LNCAP (cell line): ENCODE data around the gene TTC4.

Experiments
- TF ChIP-seq, protein P1 (sequence below): fragments of 450-650 bp; IDR thresholded peaks from 2 replicates; pipeline ENCODE4 v1.5.1; 2017; ENCODE audit warnings: mild to moderate bottlenecking

Gene TTC4

DNA sequence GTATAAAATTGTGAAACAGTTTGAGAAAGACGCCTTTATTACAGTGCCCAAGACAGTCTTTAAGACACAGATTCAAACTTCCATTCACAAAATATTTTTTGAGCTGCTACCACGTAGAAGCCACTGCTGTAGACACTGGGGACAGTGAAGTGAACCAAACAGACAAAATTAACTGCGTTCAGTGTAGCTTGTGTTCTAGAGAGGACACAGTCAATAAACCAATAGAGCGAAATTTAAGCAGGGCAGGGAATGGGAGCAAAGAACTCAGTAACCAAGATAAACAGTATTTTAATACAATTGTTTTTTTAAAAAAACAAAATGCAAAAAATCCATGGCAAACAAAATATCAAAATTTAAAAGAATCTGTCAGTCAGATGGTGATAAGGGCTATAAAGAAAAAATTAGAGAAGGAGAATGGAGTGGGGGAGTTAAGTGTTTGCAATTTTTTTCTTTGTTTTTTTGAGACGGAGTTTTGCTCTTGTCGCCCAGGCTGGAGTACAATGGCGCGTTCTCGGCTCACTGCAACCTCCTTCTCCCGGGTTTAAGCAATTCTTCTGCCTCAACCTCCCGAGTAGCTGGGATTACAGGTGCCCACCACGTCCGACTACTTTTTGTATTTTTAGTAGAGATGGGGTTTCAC, 49.4 kb downstream of the TTC4 start:
- TF ChIP-seq, protein P1, sequence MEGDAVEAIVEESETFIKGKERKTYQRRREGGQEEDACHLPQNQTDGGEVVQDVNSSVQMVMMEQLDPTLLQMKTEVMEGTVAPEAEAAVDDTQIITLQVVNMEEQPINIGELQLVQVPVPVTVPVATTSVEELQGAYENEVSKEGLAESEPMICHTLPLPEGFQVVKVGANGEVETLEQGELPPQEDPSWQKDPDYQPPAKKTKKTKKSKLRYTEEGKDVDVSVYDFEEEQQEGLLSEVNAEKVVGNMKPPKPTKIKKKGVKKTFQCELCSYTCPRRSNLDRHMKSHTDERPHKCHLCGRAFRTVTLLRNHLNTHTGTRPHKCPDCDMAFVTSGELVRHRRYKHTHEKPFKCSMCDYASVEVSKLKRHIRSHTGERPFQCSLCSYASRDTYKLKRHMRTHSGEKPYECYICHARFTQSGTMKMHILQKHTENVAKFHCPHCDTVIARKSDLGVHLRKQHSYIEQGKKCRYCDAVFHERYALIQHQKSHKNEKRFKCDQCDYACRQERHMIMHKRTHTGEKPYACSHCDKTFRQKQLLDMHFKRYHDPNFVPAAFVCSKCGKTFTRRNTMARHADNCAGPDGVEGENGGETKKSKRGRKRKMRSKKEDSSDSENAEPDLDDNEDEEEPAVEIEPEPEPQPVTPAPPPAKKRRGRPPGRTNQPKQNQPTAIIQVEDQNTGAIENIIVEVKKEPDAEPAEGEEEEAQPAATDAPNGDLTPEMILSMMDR, result no peak

DNA sequence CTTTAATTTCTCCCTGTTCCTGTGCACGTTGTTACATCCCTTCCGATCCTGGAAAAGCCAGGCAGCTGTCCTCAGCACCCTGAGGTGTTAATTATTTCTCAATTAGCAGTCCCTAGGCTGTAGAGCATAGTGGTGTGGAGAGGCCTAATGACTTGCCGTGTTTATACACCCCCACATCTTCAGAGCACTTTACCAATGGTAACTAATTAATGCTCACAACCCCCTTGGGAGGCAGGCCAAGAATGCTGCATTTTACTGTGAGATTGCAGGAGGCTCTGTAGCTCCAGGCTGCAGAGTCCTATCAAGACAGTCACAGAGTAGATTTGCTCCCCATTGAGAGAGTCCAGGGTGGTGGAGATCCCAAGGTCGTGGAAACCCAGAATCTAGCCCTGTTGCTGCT, 51.1 kb downstream of the TTC4 start:
- TF ChIP-seq, protein P1, result no peak

DNA sequence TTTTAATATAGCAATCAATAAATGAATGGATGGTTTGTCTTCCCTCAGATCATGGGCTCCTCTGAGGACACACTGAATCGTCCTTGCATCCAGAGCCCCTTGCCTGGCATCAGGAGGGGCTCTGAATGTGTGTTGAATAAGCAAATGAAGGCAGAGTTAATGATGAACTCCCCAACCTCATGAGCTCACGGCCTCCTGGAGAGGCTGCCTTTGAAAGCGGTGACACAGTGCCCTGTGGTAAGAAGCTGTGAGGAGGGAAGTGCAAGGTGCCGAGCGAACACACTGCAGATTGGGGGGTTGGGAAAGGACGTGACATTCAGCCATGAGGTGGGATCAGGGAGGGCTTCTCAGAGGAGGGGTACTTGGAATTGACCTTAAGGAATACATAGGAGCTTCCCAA, 51.9 kb downstream of the TTC4 start:
- TF ChIP-seq, protein P1, result no peak

DNA sequence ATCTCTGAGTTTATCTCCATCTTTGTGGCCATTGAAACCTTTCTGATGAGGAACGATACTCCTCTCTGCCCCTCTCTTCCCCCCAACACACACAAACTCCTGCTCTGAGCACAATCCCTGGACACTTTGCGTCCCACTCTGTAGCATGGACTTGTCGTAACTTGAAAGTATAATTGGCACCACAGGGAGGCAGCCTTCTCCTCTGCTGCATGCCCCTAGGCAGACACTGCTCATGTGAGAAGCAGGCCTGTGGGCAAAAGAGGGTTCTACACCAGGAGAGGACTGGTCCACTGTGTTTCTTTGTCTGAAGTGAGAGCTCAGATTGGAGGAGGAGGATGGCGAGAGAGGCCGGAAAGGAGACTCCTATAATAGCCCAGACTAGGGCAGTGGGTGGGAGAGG, 52.4 kb downstream of the TTC4 start:
- TF ChIP-seq, protein P1, result no peak

DNA sequence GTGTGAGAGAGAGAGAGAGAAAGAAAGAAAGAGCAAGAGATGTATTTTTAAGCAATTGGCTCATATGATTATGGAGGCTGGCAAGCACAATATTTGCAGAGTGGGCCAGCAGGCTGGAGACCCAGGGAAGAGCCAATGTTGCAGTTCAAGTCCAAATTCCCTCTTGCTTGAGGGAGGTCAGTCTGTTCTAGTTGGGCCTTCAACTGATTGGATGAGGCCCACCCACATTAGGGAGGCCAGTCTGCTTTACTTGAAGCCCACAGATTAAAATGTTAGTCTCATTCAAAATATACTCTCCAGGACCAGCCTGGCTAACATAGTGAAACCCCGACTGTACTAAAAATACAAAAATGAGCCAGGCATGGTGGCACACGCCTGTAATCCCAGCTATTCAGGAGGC, 57.3 kb downstream of the TTC4 start:
- TF ChIP-seq, protein P1, result no peak

DNA sequence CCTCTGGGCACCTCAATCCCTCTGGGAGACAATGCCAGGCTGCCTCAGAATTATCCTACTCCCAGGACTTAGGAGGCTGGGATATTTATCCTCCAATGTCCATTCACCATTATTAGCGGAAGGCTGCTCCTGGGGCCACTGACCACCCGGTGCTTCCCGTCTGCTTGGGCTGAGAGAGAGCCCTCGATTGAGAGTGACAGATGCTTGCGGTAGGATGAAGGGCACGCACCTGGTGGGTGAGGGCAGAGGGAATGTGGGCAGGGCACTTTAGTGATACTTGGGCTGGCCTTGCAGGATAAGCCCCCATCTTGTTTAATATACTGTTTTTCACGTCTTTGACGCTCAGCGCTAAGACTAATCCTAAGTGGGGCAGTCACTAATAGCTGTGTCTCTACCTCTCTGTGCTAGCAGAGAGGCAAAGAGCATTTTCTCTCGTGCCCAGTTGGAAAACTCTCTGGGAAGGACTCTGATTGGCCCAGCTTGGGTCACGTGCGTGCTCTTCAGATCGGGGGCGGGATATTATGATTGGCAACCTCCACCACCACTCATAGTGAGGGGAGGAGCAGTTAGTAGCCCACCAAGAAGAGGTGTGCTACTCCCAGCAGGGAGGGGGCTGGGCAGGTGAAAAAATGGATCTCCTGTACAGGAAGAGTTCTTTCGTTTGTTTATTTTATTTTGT, 59.3 kb downstream of the TTC4 start:
- TF ChIP-seq, protein P1, result no peak

DNA sequence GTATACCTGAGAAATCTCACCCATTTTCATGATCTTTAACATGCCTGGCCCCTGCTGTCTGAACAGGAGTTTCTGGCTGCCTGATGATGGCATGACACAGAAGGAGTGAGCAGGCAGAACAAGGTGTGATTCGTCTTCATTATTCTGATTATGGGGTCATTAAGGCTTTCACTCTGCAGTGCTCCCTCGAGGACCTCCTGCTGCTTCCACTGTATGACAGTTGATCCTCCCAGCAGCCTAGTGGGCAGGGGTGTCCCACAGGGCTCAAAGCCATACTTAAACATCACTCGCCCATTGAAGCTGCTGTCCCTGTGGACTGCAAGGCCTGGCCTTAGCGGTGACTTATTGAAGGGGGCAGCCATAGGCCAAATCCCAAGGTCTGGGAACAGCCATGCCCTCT, 61.4 kb downstream of the TTC4 start:
- TF ChIP-seq, protein P1, result no peak
